GM19023 (cell line): ENCODE data around the gene CYB5B.

ENCODE experiments used
- ATAC-seq: cut with Tn5 transposase; IDR thresholded peaks from one replicate; pipeline ENCODE4 v1.9.1; 2021; ENCODE audit warnings: mild to moderate bottlenecking, moderate library complexity; ENCODE audit not compliant: unreplicated experiment

The CYB5B gene

DNA sequence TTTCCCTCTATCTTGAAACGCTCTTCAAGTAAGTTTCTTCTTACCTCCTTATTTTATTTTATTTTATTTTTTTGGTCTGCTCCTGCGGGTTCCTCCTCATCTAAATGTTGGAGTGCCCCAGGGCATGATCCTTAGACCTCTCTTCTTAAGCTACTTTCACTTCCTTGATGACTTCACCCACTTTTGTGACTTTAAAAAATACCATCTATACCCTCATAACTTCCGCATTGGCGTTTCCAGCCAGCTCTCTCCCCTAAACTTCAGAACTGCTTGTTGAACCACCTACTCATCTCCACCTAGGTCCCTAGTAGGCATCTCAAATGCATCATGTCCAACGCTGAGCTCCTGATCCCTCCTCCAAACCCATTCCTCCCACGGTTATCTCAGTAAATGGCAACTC, 89.9 kb downstream of the CYB5B start:
- no peak for ATAC-seq
